Measurements from ENCODE around the gene MRE11. TPM values are rescaled to one million over a fixed set of nuclear protein-coding genes. Genes with fewer than 3 reads are reported as not detected.

Gene MRE11
- total RNA-seq, 2 donors from 2014 or later: 14.0 to 17.6 TPM

Small RNAs within 50 kb of the gene (microRNA-seq; reads per million reads assigned to microRNA genes)
- gene MIR548L: 6.1 reads per million, percentile 3 among the genes with 10 or more reads in this experiment

Other genes with a start within 250 kb of the MRE11 start
- not detected for gene IZUMO1R, start 189.3 kb downstream of the MRE11 start, total RNA-seq
- gene GPR83, start 92.4 kb downstream of the MRE11 start, total RNA-seq: under 1 TPM in 1 of 2 donors, not detected in 1; 0.13 TPM
- gene ANKRD49, start 140 bp upstream of the MRE11 start, total RNA-seq: 10 to 100 TPM; 10.7 to 14.6 TPM
- not detected for gene C11orf97, start 18.6 kb upstream of the MRE11 start, total RNA-seq
- gene FUT4, start 50.1 kb upstream of the MRE11 start, total RNA-seq: 10 to 100 TPM; 28.0 to 28.5 TPM
- gene PIWIL4, start 73.5 kb upstream of the MRE11 start, total RNA-seq: 1 to 10 TPM; 6.3 to 6.7 TPM

Measured in colonic mucosa (tissue), 2 donors.